ENCODE data around the gene FBP1. TPM values are rescaled to one million over a fixed set of nuclear protein-coding genes. Genes with fewer than 3 reads are reported as not detected.
"Not testable (repeated sequence)": the region's sequence is repeated elsewhere in the genome, so short reads cannot be mapped to it uniquely, and the experiment has no call there.

Gene FBP1
- total RNA-seq, 1 experiment from 2014 or later = 1.9 TPM

DNA sequence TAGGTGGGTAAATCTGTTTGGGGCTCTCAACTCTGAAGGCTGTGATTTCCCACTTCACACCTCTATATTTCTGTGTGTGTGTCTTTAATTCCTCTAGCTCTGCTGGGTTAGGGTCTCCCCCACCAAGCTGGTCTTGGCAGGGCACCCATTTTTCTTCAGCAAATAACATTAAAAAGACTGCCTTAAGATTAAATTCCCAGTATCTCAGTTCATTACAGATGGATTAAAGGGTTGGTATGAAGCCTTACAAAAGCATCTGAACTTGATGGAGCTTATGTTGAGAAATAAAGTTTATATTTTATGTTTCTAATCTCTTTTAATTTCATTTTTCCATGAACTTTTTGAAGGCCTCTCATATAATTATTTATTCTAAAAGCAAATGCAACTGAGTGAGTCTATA lies 72.8 kb downstream of the FBP1 start:
- H3K4me1 ChIP-seq (ENCODE audit: insufficient read depth, low read length) = no peaks in the 10 kb centered on the region; the same call in 1 of the 2 replicates
- DNase-seq = no peak
- no peak overlapping the region for H2BK5ac ChIP-seq (ENCODE audit: insufficient read length, low read length)
- H3K27ac Mint-ChIP-seq = no peak overlapping the region
- peaks cover 15% of the 10 kb centered on the region in 2 experiments for H3K4me1 Mint-ChIP-seq
- H3K23ac ChIP-seq (ENCODE audit: insufficient read length, low read depth, low read length) = no peak overlapping the region
- peaks cover 3% of the 10 kb centered on the region for H3K27me3 Mint-ChIP-seq (ENCODE audit: low read depth)
- no peak overlapping the region for H2BK15ac ChIP-seq (ENCODE audit: low read depth, low read length)
- no peaks in the 10 kb centered on the region for H3K79me1 ChIP-seq (ENCODE audit: insufficient read depth, low read depth, low read length, poor library complexity, severe bottlenecking)
- TF ChIP-seq, protein P1, sequence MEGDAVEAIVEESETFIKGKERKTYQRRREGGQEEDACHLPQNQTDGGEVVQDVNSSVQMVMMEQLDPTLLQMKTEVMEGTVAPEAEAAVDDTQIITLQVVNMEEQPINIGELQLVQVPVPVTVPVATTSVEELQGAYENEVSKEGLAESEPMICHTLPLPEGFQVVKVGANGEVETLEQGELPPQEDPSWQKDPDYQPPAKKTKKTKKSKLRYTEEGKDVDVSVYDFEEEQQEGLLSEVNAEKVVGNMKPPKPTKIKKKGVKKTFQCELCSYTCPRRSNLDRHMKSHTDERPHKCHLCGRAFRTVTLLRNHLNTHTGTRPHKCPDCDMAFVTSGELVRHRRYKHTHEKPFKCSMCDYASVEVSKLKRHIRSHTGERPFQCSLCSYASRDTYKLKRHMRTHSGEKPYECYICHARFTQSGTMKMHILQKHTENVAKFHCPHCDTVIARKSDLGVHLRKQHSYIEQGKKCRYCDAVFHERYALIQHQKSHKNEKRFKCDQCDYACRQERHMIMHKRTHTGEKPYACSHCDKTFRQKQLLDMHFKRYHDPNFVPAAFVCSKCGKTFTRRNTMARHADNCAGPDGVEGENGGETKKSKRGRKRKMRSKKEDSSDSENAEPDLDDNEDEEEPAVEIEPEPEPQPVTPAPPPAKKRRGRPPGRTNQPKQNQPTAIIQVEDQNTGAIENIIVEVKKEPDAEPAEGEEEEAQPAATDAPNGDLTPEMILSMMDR (conservative IDR thresholded peaks at IDR 0.05) = no peak
- H2AK5ac ChIP-seq (ENCODE audit: insufficient read length, low read length) = no peak overlapping the region
- no peak overlapping the region for H4K8ac ChIP-seq (replicated peaks; ENCODE audit: insufficient read length, low read depth, low read length)
- H3K36me3 Mint-ChIP-seq (ENCODE audit: insufficient read depth in 1 of 3, low read depth in 3 of 3) = peaks cover 14 to 23% (median 21%) of the 10 kb centered on the region in 3 experiments
- H3K56ac ChIP-seq (ENCODE audit: insufficient read length, low read depth, low read length) = no peak overlapping the region
- no peak overlapping the region for H3K27ac ChIP-seq (ENCODE audit: insufficient read length, low read depth, low read length)
- no peak overlapping the region for H3K4me2 ChIP-seq (ENCODE audit: insufficient read depth, insufficient read length, low read length)
- no peaks in the 10 kb centered on the region; a peak in 2 of 5 replicates for H3K9me3 Mint-ChIP-seq
- H3K9me3 ChIP-seq (ENCODE audit: control insufficient read depth, low read depth, low read length) = no peaks in the 10 kb centered on the region
- no peak overlapping the region for H4K5ac ChIP-seq (ENCODE audit: insufficient read length, low read depth, low read length)
- no peak overlapping the region for H3K18ac ChIP-seq (ENCODE audit: insufficient read length, low read depth, low read length)
- no peak overlapping the region for H3T11ph ChIP-seq (ENCODE audit: low read length)
- no peak overlapping the region for H2BK120ac ChIP-seq (ENCODE audit: low read depth, low read length, poor library complexity, severe bottlenecking)
- H4K20me1 ChIP-seq (ENCODE audit: control insufficient read depth, insufficient read depth, insufficient read length) = no peaks in the 10 kb centered on the region
- no peaks in the 10 kb centered on the region for H3K27me3 ChIP-seq (ENCODE audit: insufficient read depth, low read length)
- H2BK20ac ChIP-seq (ENCODE audit: low read depth, low read length, poor library complexity, severe bottlenecking) = no peak overlapping the region
- no peak overlapping the region for H2BK12ac ChIP-seq (ENCODE audit: insufficient read length, low read depth, low read length)
- H4K91ac ChIP-seq (ENCODE audit: insufficient read length, low read depth, low read length) = no peak overlapping the region
- H2AFZ ChIP-seq (ENCODE audit: low read length) = no peak overlapping the region
- H3K79me2 ChIP-seq (ENCODE audit: insufficient read depth, low read length) = no peaks in the 10 kb centered on the region
- H3K14ac ChIP-seq (ENCODE audit: insufficient read depth, low read length) = no peak overlapping the region
- no peak overlapping the region for H3K4me3 Mint-ChIP-seq
- no peak overlapping the region for H3K9ac ChIP-seq (ENCODE audit: extremely low read depth, insufficient read length, low read length)
- H3K4ac ChIP-seq (ENCODE audit: low read depth, low read length) = no peak overlapping the region
- H3K23me2 ChIP-seq (ENCODE audit: insufficient read length, low read depth, low read length, poor library complexity, severe bottlenecking) = no peaks in the 10 kb centered on the region

DNA sequence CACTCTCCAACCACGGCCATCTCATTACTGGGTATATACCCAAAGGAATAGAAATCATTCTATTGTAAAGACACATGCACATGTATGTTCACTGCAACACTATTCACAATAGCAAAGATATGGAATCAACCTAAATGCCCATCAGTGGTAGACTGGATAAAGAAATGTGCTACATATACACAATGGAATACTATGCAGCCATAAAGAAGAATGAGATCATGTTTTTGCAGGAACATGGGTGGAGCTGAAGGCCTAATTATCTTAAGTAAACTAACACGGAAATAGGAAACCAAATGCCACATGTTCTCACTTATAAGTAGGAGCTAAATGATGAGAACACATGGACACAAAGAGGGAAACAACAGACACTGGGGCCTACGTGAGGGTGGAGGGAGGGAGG lies 75.0 kb downstream of the FBP1 start:
- not testable (repeated sequence) for H3K9me3 Mint-ChIP-seq; H2AK5ac ChIP-seq (ENCODE audit: insufficient read length, low read length); DNase-seq; H3K4me1 Mint-ChIP-seq; H3K27ac Mint-ChIP-seq; H4K5ac ChIP-seq (ENCODE audit: insufficient read length, low read depth, low read length); H4K8ac ChIP-seq (replicated peaks; ENCODE audit: insufficient read length, low read depth, low read length); H3K9me3 ChIP-seq (ENCODE audit: control insufficient read depth, low read depth, low read length); H3K4me2 ChIP-seq (ENCODE audit: insufficient read depth, insufficient read length, low read length); H2BK120ac ChIP-seq (ENCODE audit: low read depth, low read length, poor library complexity, severe bottlenecking); H3K79me1 ChIP-seq (ENCODE audit: insufficient read depth, low read depth, low read length, poor library complexity, severe bottlenecking); H3K4me3 Mint-ChIP-seq; H3K23ac ChIP-seq (ENCODE audit: insufficient read length, low read depth, low read length); H3K9ac ChIP-seq (ENCODE audit: extremely low read depth, insufficient read length, low read length); H3K23me2 ChIP-seq (ENCODE audit: insufficient read length, low read depth, low read length, poor library complexity, severe bottlenecking); H2BK20ac ChIP-seq (ENCODE audit: low read depth, low read length, poor library complexity, severe bottlenecking); H2AFZ ChIP-seq (ENCODE audit: low read length); H4K20me1 ChIP-seq (ENCODE audit: control insufficient read depth, insufficient read depth, insufficient read length); H3K27ac ChIP-seq (ENCODE audit: insufficient read length, low read depth, low read length); H3K56ac ChIP-seq (ENCODE audit: insufficient read length, low read depth, low read length); H2BK15ac ChIP-seq (ENCODE audit: low read depth, low read length); H3K14ac ChIP-seq (ENCODE audit: insufficient read depth, low read length); H2BK5ac ChIP-seq (ENCODE audit: insufficient read length, low read length); H3K4ac ChIP-seq (ENCODE audit: low read depth, low read length); H3K4me1 ChIP-seq (ENCODE audit: insufficient read depth, low read length); H3K79me2 ChIP-seq (ENCODE audit: insufficient read depth, low read length); H3K27me3 ChIP-seq (ENCODE audit: insufficient read depth, low read length); H3K27me3 Mint-ChIP-seq (ENCODE audit: low read depth); H2BK12ac ChIP-seq (ENCODE audit: insufficient read length, low read depth, low read length); H3T11ph ChIP-seq (ENCODE audit: low read length); H3K18ac ChIP-seq (ENCODE audit: insufficient read length, low read depth, low read length); H4K91ac ChIP-seq (ENCODE audit: insufficient read length, low read depth, low read length)
- H3K36me3 Mint-ChIP-seq (ENCODE audit: insufficient read depth in 1 of 3, low read depth in 3 of 3) = peaks cover 16 to 34% (median 34%) of the 10 kb centered on the region in 3 experiments
- WGBS (ENCODE audit: extremely low coverage, insufficient read length, low lambda C conversion rate) = no CpG with 5 or more reads among the region's 3 CpGs

Measured in H9 (cell line).